HG03354 (cell line): ENCODE results near the gene TTC28.
"Not testable (repeated sequence)": the region's sequence is repeated elsewhere in the genome, so short reads cannot be mapped to it uniquely, and the experiment has no call there.

Experiments
- ATAC-seq: cut with Tn5 transposase; IDR thresholded peaks from one replicate; pipeline ENCODE4 v1.9.1; 2021; ENCODE audit warnings: mild to moderate bottlenecking; ENCODE audit not compliant: unreplicated experiment, poor library complexity, severe bottlenecking

The TTC28 gene

GRCh38 chr22:28222976-28223745 is 456.5 kb downstream of the TTC28 start:
- no peak for ATAC-seq

- no peak for ATAC-seq
Measured at GRCh38 chr22:28222571-28222970, 457.1 kb downstream of the TTC28 start.

- ATAC-seq: no peak
Measured at GRCh38 chr22:28222052-28222451, 457.6 kb downstream of the TTC28 start.

- ATAC-seq: no peak
Measured at GRCh38 chr22:28220626-28221363, 458.8 kb downstream of the TTC28 start.

GRCh38 chr22:28217277-28217676 is 462.4 kb downstream of the TTC28 start:
- ATAC-seq: no peak

- not testable (repeated sequence) for ATAC-seq
Measured at GRCh38 chr22:28214750-28215149, 464.9 kb downstream of the TTC28 start.

GRCh38 chr22:28209457-28209856 is 470.2 kb downstream of the TTC28 start:
- ATAC-seq: not testable (repeated sequence)

- ATAC-seq: no peak
Measured at GRCh38 chr22:28208787-28209186, 470.9 kb downstream of the TTC28 start.

GRCh38 chr22:28208036-28208435 is 471.6 kb downstream of the TTC28 start:
- no peak for ATAC-seq

- ATAC-seq: no peak
Measured at GRCh38 chr22:28207281-28208030, 472.2 kb downstream of the TTC28 start.

GRCh38 chr22:28205926-28206325 is 473.7 kb downstream of the TTC28 start:
- no peak for ATAC-seq

- no peak for ATAC-seq
Measured at GRCh38 chr22:28204382-28204781, 475.3 kb downstream of the TTC28 start.

- ATAC-seq: no peak
Measured at GRCh38 chr22:28203286-28203685, 476.4 kb downstream of the TTC28 start.

GRCh38 chr22:28198692-28199091 is 480.9 kb downstream of the TTC28 start:
- no peak for ATAC-seq

GRCh38 chr22:28191571-28191970 is 488.1 kb downstream of the TTC28 start:
- not testable (repeated sequence) for ATAC-seq

- no peak for ATAC-seq
Measured at GRCh38 chr22:28188178-28188879, 491.3 kb downstream of the TTC28 start.

GRCh38 chr22:28187612-28188011 is 492.0 kb downstream of the TTC28 start:
- ATAC-seq: no peak

- ATAC-seq: no peak
Measured at GRCh38 chr22:28186641-28187040, 493.0 kb downstream of the TTC28 start.

GRCh38 chr22:28185130-28185529 is 494.5 kb downstream of the TTC28 start:
- ATAC-seq: no peak
